RWPE2 (cell line): Measurements from ENCODE around the gene PPM1H.
A peak's percentile ranks its signal among the peaks of the same experiment; 100 is the strongest.

Source experiments
- ATAC-seq: fragments of 200-7000 bp; cut with Tn5 transposase; 3 replicates; pipeline ENCODE4 v1.9.1; 2021; ENCODE audit warnings: low read depth
- DNase-seq: peaks from one replicate; pipeline ENCODE4 v3.0.0-alpha.2; 2020; ENCODE audit warnings: low spot score
- H3K27ac ChIP-seq: fragments of 450-650 bp; 2 replicates; pipeline ENCODE4 v1.5.1; 2017; ENCODE audit warnings: mild to moderate bottlenecking; ENCODE audit not compliant: poor library complexity, severe bottlenecking
- H3K27me3 ChIP-seq: fragments of 250-450 bp; sonication (Bioruptor Pico); 2 replicates; pipeline ENCODE4 v1.5.1; 2021; ENCODE audit warnings: mild to moderate bottlenecking, moderate library complexity; ENCODE audit not compliant: insufficient read depth, poor library complexity, severe bottlenecking
- H3K36me3 ChIP-seq: fragments of 250-450 bp; sonication (Bioruptor Pico); 2 replicates; pipeline ENCODE4 v1.5.1; 2020; ENCODE audit warnings: low read depth, mild to moderate bottlenecking, moderate library complexity
- H3K4me1 ChIP-seq: fragments of 250-450 bp; sonication (Bioruptor Pico); 2 replicates; pipeline ENCODE4 v1.5.1; 2021; ENCODE audit warnings: mild to moderate bottlenecking, moderate library complexity; ENCODE audit not compliant: insufficient read depth, poor library complexity, severe bottlenecking
- H3K4me3 ChIP-seq: fragments of 250-450 bp; sonication (Bioruptor Pico); 2 replicates; pipeline ENCODE4 v1.5.1; 2021; ENCODE audit warnings: mild to moderate bottlenecking, moderate library complexity; ENCODE audit not compliant: severe bottlenecking
- H3K9me3 ChIP-seq: fragments of 250-450 bp; sonication (Bioruptor Pico); 2 replicates; pipeline ENCODE4 v1.5.1; 2021; ENCODE audit warnings: mild to moderate bottlenecking, moderate library complexity; ENCODE audit not compliant: severe bottlenecking
- CTCF ChIP-seq: fragments of 450-650 bp; IDR thresholded peaks from one replicate; pipeline ENCODE4 v1.5.1; 2017; ENCODE audit warnings: mild to moderate bottlenecking, moderate library complexity; ENCODE audit not compliant: poor library complexity, severe bottlenecking

PPM1H gene

GRCh38 chr12:62739266-62740015, 195.5 kb downstream of the PPM1H start:
- H3K27ac ChIP-seq, result no peak overlapping the region
- H3K27me3 ChIP-seq, result no peaks in the 10 kb centered on the region
- TF ChIP-seq CTCF, result no peak

GRCh38 chr12:62738616-62739015, 196.3 kb downstream of the PPM1H start:
- ATAC-seq (no peak), DNase-seq (no peak)
- Histone ChIP-seq H3K27ac (no peak overlapping the region), H3K9me3 (no peaks in the 10 kb centered on the region), H3K27me3 (no peaks in the 10 kb centered on the region), H3K4me1 (peaks cover 11% of the 10 kb centered on the region), H3K4me3 (no peak overlapping the region), H3K36me3 (no peaks in the 10 kb centered on the region)
- no peak for TF ChIP-seq CTCF

More at GRCh38 chr12:62739266-62740015, 195.5 kb downstream of the PPM1H start:
- Histone ChIP-seq H3K36me3 (no peaks in the 10 kb centered on the region), H3K9me3 (no peaks in the 10 kb centered on the region), H3K4me3 (no peak overlapping the region), H3K4me1 (peaks cover 12% of the 10 kb centered on the region)
- ATAC-seq (no peak), DNase-seq (no peak)

DNA sequence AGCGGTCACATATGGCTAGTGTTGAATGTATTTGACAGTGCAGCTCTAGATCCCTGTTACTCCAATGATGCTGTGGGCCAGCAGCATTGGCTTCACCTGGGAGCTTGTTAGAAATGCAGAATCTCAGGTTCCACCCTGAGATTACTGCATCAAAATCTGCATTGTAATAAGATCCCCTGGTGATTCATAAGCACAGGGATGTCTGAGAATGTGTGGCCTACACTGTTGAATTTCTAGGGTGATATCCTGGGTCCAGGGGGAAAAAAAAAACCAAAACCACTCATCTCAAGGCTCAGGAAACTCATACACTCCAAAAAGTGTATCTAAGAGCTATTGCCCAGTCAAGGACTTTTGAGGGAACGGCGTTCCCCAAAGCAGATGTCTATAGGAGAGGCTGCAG, 196.8 kb downstream of the PPM1H start:
- H3K4me3 ChIP-seq, result no peak overlapping the region
- ATAC-seq (no peak), DNase-seq (no peak)

GRCh38 chr12:62737615-62738014, 197.3 kb downstream of the PPM1H start:
- no peak overlapping the region for H3K27ac ChIP-seq
- no peaks in the 10 kb centered on the region for H3K27me3 ChIP-seq
- peaks cover 19% of the 10 kb centered on the region for H3K4me1 ChIP-seq
- no peaks in the 10 kb centered on the region for H3K36me3 ChIP-seq
- DNase-seq, result no peak
- ATAC-seq, result no peak
- no peak overlapping the region for H3K4me3 ChIP-seq
- TF ChIP-seq CTCF, result no peak
- no peaks in the 10 kb centered on the region for H3K9me3 ChIP-seq

More for the DNA sequence above, 196.8 kb downstream of the PPM1H start:
- no peak overlapping the region for H3K27ac ChIP-seq
- no peak for TF ChIP-seq CTCF
- no peaks in the 10 kb centered on the region for H3K36me3 ChIP-seq
- peaks cover 14% of the 10 kb centered on the region for H3K4me1 ChIP-seq
- H3K27me3 ChIP-seq, result no peaks in the 10 kb centered on the region
- H3K9me3 ChIP-seq, result no peaks in the 10 kb centered on the region

DNA sequence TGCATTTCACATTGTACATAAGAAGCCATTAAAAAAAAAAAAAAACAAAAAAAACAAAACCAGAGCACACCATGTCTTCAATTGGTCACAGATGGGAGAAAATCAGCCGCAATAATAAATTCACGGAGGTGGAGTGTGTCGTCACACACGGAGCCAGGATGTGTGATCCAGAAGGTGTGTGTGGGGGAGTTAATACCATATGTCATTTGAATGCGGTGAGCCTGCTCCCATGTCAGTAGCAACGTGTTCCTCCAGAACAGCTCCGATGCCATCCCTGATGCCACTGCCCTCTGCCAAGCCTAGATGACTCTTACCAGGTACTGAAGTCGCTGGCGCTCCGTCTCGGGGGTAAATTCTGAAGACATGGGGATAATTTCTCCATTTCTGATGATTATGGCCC, 197.8 kb downstream of the PPM1H start:
- no peaks in the 10 kb centered on the region for H3K9me3 ChIP-seq
- no peaks in the 10 kb centered on the region for H3K27me3 ChIP-seq
- no peak for TF ChIP-seq CTCF
- H3K27ac ChIP-seq, result peak overlapping the region; percentile 31
- H3K36me3 ChIP-seq, result no peaks in the 10 kb centered on the region
- no peak overlapping the region for H3K4me3 ChIP-seq
- ATAC-seq (no peak), DNase-seq (no peak)
- peaks cover 23% of the 10 kb centered on the region for H3K4me1 ChIP-seq
